GM18858 (cell line): ENCODE measurements around the gene CTNNA1.
"Not testable (repeated sequence)": the region's sequence is repeated elsewhere in the genome, so short reads cannot be mapped to it uniquely, and the experiment has no call there.

Experiments
- ATAC-seq: cut with Tn5 transposase; IDR thresholded peaks from one replicate; pipeline ENCODE4 v1.9.1; 2021; ENCODE audit not compliant: unreplicated experiment

Gene CTNNA1

GRCh38 chr5:138889994-138890393 lies 136.8 kb downstream of the CTNNA1 start:
- no peak for ATAC-seq

GRCh38 chr5:138890644-138891043 lies 137.4 kb downstream of the CTNNA1 start:
- no peak for ATAC-seq

- no peak for ATAC-seq
Observed at GRCh38 chr5:138895918-138896317, 142.7 kb downstream of the CTNNA1 start.

- no peak for ATAC-seq
Observed at GRCh38 chr5:138898299-138898698, 145.1 kb downstream of the CTNNA1 start.

- ATAC-seq, result no peak
Observed at GRCh38 chr5:138898742-138899141, 145.5 kb downstream of the CTNNA1 start.

GRCh38 chr5:138900281-138900965 lies 147.2 kb downstream of the CTNNA1 start:
- ATAC-seq, result no peak

- ATAC-seq, result no peak
Observed at GRCh38 chr5:138901716-138902115, 148.5 kb downstream of the CTNNA1 start.

GRCh38 chr5:138903130-138903775 lies 150.0 kb downstream of the CTNNA1 start:
- ATAC-seq, result no peak

- ATAC-seq, result no peak
Observed at GRCh38 chr5:138905541-138905940, 152.3 kb downstream of the CTNNA1 start.

- no peak for ATAC-seq
Observed at GRCh38 chr5:138909734-138910133, 156.5 kb downstream of the CTNNA1 start.

GRCh38 chr5:138910546-138911185 lies 157.4 kb downstream of the CTNNA1 start:
- no peak for ATAC-seq

GRCh38 chr5:138911441-138911840 lies 158.2 kb downstream of the CTNNA1 start:
- no peak for ATAC-seq

GRCh38 chr5:138912093-138912492 lies 158.9 kb downstream of the CTNNA1 start:
- ATAC-seq, result no peak

- ATAC-seq, result no peak
Observed at GRCh38 chr5:138913773-138914172, 160.5 kb downstream of the CTNNA1 start.

GRCh38 chr5:138914338-138914737 lies 161.1 kb downstream of the CTNNA1 start:
- no peak for ATAC-seq

- ATAC-seq, result no peak
Observed at GRCh38 chr5:138918686-138919085, 165.5 kb downstream of the CTNNA1 start.

- no peak for ATAC-seq
Observed at GRCh38 chr5:138920181-138920580, 167.0 kb downstream of the CTNNA1 start.

- not testable (repeated sequence) for ATAC-seq
Observed at GRCh38 chr5:138921362-138921761, 168.1 kb downstream of the CTNNA1 start.

- no peak for ATAC-seq
Observed at GRCh38 chr5:138922494-138922893, 169.3 kb downstream of the CTNNA1 start.

- no peak for ATAC-seq
Observed at GRCh38 chr5:138925090-138925635, 171.9 kb downstream of the CTNNA1 start.

GRCh38 chr5:138926257-138926656 lies 173.0 kb downstream of the CTNNA1 start:
- no peak for ATAC-seq
